ENCODE data around the gene TMEM245. TPM values are rescaled to one million over a fixed set of nuclear protein-coding genes. Genes with fewer than 3 reads are reported as not detected.
"Not testable (repeated sequence)": the region's sequence is repeated elsewhere in the genome, so short reads cannot be mapped to it uniquely, and the experiment has no call there.

The TMEM245 gene
- total and polyA plus RNA-seq, 10 of the 15 experiments (the other 5 are each of a cell fraction or from before 2014, with no cell fraction given), result 7.4 to 36.1 (median 19.0) TPM

DNA sequence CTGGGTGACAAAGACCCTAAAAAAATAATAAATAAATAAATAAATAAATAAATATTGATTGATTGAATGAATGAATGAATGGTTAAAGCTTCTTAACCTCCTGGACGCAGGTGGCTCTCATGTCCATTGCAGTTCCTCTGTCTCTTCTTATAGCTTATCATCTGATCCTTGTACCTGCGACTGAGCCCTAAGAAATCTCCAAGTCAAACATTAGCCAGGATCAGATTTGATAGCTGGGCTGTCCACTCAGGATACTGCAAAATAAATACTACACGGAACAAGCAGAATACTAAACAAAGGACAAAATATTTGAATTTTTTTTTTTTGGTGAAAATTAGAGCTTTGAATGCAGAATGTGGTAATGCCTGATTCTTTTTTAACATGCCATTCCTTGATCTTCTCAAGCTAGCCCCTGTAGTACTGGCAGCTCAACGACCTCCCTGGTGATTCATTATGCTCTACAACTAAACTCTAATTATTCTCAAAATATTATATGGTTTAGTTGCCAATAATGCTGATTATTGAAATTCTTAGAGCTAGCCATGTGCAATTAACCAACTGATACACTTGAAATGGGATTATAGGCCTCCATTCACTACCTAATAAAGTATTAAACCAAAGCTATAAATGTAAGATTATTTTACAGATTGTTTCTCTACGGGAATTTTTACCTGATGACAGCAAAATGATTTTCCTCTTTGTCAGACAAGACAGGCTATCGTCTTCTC lies 9.9 kb upstream of the TMEM245 start:
- Histone ChIP-seq H3K4me2 (ENCODE audit: control insufficient read depth, insufficient read depth) (no peak overlapping the region), H3K4me3 (no peak overlapping the region), H3K9me3 (replicated peaks; ENCODE audit: control insufficient read depth, insufficient read depth, low read length) (no peaks in the 10 kb centered on the region), H3K9ac (ENCODE audit: control insufficient read depth, insufficient read depth, low read length) (no peak overlapping the region), H3K27me3 (replicated peaks in 1 of 2; ENCODE audit: control insufficient read depth in 2 of 2, insufficient read depth in 2 of 2, low read length in 1 of 2) (no peaks in the 10 kb centered on the region), H3K36me3 (ENCODE audit: control insufficient read depth in 2 of 2, insufficient read depth in 2 of 2, low read length in 1 of 2) (no peaks in the 10 kb centered on the region), H3K27ac (ENCODE audit: control insufficient read depth, insufficient read depth) (no peak overlapping the region), H3K79me2 (ENCODE audit: control insufficient read depth, insufficient read depth, low read length) (no peaks in the 10 kb centered on the region), H3K4me1 (ENCODE audit: control insufficient read depth, insufficient read depth, low read length) (no peaks in the 10 kb centered on the region), H4K20me1 (ENCODE audit: control insufficient read depth, insufficient read depth) (no peaks in the 10 kb centered on the region), H2AFZ (ENCODE audit: control insufficient read depth, low read depth, low read length) (no peak overlapping the region)
- SMC1A ChIA-PET (ENCODE audit: uncharacterized antibody, unreplicated experiment), result interaction anchor here (0.6 kb wide), 2 partner anchors 32 to 1128 kb away, joined by 3 read pairs; no protein-coding TSS in a partner anchor
- FAIRE-seq (no peak), DNase-seq (ENCODE audit: low read depth, low spot score) (no peak), ATAC-seq (no peak)
- intact Hi-C loops (cut with micrococcal nuclease; ENCODE audit: unreplicated experiment) (no loop called here), in situ Hi-C loops (cut with MboI) (no loop called here)
- RAD21 ChIA-PET (ENCODE audit: unreplicated experiment), result interaction anchor here (0.6 to 1.0 kb wide), 3 partner anchors 12 to 1023 kb away, joined by 3 read pairs; no protein-coding TSS in a partner anchor
- WGBS (ENCODE audit: insufficient coverage, insufficient replicate concordance, low lambda C conversion rate, missing lambda C conversion rate), result 39% methylated on average over 6 of the region's 6 CpGs
- TF ChIP-seq SMAD1 (IDR thresholded peaks at IDR 0.05; ENCODE audit: low read depth, partially characterized antibody), result no peak
- TF ChIP-seq CHD4 (IDR thresholded peaks at IDR 0.05), result no peak
- CTCF ChIA-PET, result interaction anchor here (0.9 kb wide), 1 partner anchor 17 kb away, joined by 3 read pairs; no protein-coding TSS in a partner anchor
- POLR2A ChIA-PET, result no interaction called here
- BruUV-seq (replicated peaks), result no TSS peak

DNA sequence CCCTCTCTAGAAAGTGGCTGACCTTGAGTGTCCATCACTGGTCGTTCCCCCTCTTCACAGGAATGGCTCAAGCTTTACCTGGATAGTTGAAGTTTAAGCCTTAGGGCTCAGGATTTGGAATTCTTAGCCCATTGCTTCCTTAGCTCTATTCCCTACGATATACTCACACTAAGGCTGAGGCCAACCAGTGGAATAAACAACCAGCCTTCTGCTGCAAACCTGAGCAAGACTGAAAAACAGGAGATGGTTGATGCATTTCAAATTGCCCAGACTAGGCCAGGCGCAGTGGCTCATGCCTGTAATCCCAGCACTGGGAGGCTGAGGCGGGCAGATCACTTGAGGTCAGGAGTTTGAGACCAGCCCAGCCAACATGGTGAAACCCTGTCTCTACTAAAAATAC lies 6.9 kb upstream of the TMEM245 start:
- CTCF ChIA-PET, H3K4me3 ChIP-seq: not testable (repeated sequence)
- SMC1A ChIA-PET (ENCODE audit: uncharacterized antibody, unreplicated experiment), result interaction anchor here (1.5 kb wide), 1 partner anchor 8 kb away, joined by 3 read pairs; no protein-coding TSS in a partner anchor

More for the DNA sequence above, 6.9 kb upstream of the TMEM245 start:
- POLR2A ChIA-PET; H3K9ac ChIP-seq (ENCODE audit: control insufficient read depth, insufficient read depth, low read length); FAIRE-seq; H4K20me1 ChIP-seq (ENCODE audit: control insufficient read depth, insufficient read depth); RAD21 ChIA-PET (ENCODE audit: unreplicated experiment); H3K4me2 ChIP-seq (ENCODE audit: control insufficient read depth, insufficient read depth); H3K79me2 ChIP-seq (ENCODE audit: control insufficient read depth, insufficient read depth, low read length); ATAC-seq; intact Hi-C loops (cut with micrococcal nuclease; ENCODE audit: unreplicated experiment); DNase-seq (ENCODE audit: low read depth, low spot score); H2AFZ ChIP-seq (ENCODE audit: control insufficient read depth, low read depth, low read length); H3K27me3 ChIP-seq (replicated peaks in 1 of 2; ENCODE audit: control insufficient read depth in 2 of 2, insufficient read depth in 2 of 2, low read length in 1 of 2); H3K4me1 ChIP-seq (ENCODE audit: control insufficient read depth, insufficient read depth, low read length); H3K36me3 ChIP-seq (ENCODE audit: control insufficient read depth in 2 of 2, insufficient read depth in 2 of 2, low read length in 1 of 2); in situ Hi-C loops (cut with MboI); H3K9me3 ChIP-seq (replicated peaks; ENCODE audit: control insufficient read depth, insufficient read depth, low read length); H3K27ac ChIP-seq (ENCODE audit: control insufficient read depth, insufficient read depth); BruUV-seq (replicated peaks): not testable (repeated sequence)
- 61% methylated on average over 4 of the region's 4 CpGs for WGBS (ENCODE audit: insufficient coverage, insufficient replicate concordance, low lambda C conversion rate, missing lambda C conversion rate)
